GM19193 (cell line): ENCODE data around the gene CD40.

Experiments used
- POLR2A ChIP-seq: IDR thresholded peaks from 4 replicates; pipeline ENCODE4 v1.6.1; 2011; ENCODE audit not compliant: insufficient read depth, insufficient read length; ENCODE audit errors: extremely low read depth

CD40 gene

DNA sequence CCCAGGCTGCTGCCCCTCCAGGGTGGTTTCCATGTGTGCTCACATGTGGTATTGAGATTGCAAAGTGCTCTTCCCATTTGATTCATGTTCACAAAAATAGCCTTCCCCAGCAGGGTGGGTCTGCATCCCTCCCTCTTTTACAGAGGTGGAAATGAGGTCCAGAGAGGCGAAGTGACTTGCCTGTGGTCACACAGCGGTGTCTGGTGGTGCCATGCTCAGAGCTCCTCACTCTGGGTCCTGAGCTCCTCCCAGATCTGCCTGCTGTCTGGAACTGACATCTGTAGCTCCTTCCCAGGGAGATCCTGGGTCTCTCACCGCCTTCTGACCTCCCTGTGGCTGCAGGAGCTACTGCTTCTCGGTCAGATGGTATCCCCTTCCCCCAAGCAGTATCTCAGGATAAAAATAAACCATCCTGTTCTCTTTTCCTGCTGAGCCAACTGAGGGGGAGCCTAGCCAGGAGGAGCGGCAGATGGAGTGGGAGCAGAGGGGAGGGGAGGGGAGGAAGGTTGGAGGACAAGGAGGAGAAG is 11.9 kb downstream of the CD40 start:
- peak; percentile 70 for TF ChIP-seq POLR2A

DNA sequence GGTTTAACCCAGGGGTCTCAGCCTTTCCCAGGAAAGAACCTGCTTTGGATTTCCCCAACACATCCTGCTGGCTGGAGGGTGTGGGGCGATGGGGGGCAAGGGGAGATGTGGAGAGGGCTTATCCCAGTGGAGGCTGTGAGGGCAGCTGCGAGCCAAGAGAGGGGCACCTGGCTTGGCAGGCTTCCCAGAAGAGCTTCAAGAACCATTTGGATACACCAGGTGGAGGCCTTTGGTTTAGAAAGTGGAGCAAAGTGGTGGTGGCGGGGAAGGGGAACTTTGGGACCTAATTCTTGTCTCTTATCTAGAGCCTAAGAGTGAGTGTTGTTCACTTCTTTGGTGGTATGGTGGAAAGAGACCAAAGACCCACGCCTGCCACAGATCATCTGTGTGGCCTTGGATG is 12.4 kb downstream of the CD40 start:
- TF ChIP-seq POLR2A: no peak

- TF ChIP-seq POLR2A: no peak
Observed at GRCh38 chr20:46131396-46131795, 13.3 kb downstream of the CD40 start.

DNA sequence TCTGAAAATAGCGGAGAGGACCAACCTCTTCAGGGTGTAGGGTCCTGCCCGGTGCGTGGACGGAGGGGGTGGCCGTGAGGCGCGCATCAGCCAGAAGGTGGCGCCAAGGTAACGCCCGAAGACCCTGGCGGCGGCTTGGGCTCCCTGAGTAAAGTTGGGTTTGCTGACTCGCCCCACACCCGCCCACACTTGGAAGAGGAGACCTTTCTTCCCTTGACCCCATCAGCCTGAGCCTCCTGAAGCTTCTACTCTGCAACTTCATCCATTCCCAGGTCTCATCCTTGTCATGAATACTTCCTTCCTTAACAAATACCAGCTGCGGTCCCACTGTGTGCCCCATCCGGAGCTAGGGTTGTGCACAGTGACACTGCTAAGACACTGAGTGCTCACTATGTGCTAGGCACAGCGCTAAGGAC is 14.6 kb downstream of the CD40 start:
- TF ChIP-seq POLR2A: no peak

DNA sequence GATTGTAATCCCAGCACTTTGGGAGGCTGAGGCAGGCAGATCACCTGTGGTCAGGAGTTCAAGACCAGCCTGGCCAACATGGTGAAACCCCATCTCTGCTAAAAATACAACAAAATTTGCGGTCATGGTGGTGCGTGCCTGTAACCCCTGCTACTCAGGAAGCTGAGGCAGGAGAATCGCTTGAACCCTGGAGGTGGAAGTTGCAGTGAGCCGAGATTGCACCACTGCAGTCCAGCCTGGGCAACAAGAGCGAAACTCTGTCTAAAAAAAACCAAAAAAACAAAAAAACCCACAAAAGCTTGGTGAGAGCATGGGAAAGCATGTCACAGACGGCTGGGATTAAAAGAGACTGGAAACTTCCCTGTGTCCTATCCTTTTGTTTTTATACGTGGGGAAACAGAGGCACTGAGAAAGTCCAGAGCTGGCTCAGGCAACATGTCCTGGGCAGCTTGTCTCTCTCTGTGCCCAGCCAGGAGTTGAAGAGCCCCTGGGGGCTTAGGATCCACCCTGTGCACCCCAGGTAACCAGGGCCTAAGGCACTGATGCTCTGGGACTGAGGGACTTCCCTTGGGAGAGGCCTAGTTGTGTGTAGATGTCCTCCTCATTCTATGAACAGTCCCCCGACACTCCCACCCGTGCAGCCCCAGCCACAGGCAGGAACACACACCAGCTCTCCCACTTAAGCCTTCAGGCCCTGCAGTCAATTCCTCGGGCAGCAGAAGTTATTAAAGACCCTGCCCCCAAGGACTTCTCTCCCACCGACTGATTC is 16.0 kb downstream of the CD40 start:
- TF ChIP-seq POLR2A: no peak

DNA sequence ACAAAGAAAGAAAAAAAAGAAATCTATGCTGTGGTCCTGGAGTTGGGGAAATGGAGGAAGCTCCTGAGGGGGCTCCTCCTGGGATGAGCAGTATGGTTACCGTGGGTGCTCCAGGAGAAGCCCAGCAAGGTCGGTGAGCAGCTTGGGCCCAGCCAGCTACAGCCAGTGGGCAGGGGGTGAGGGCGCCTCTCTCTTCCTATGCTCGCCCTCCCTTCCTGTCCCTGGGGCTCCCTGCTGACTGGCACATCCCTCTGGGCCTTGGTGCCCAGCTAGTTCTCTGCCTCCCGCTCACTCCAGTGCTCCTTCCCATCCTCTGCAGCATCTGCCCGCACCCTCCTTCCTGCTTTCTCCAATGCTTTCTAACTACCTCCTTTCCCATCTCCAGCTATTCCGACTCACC is 16.6 kb downstream of the CD40 start:
- no peak for TF ChIP-seq POLR2A

GRCh38 chr20:46135856-46136633 is 17.9 kb downstream of the CD40 start:
- no peak for TF ChIP-seq POLR2A

- no peak for TF ChIP-seq POLR2A
Observed at GRCh38 chr20:46137816-46138215, 19.7 kb downstream of the CD40 start.

GRCh38 chr20:46139266-46139889 is 21.3 kb downstream of the CD40 start:
- no peak for TF ChIP-seq POLR2A

- TF ChIP-seq POLR2A: no peak
Observed at GRCh38 chr20:46139908-46140482, 21.9 kb downstream of the CD40 start.

GRCh38 chr20:46142124-46142523 is 24.0 kb downstream of the CD40 start:
- no peak for TF ChIP-seq POLR2A

DNA sequence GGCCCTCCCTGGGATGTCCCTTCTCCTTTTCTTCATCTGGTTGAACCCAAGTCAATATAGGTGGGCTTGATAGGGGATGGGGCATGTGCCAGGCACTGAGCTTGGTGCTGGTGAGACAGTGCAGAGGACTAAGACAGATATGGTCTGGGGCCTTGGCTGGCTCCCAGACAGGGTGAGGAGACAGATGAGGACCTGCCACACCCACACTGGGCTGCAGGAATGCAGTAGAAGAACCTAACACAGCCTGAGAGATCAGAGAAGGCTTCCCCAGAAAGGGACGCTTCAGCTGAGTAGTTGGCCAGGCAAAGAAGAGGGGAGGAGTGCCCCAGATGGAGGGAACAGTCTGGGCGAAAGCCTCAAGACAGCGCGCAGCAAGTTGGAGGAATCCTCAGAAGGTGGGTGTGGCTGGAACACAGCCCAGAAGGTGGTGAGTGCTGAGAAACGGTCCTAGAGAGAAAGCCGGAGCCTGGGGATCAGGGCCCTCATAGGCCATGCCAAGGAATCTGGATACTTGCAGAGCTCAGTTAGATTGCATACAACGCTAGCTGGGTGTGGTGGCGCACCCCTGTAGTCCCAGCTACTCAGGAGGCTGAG is 26.4 kb downstream of the CD40 start:
- TF ChIP-seq POLR2A: no peak

DNA sequence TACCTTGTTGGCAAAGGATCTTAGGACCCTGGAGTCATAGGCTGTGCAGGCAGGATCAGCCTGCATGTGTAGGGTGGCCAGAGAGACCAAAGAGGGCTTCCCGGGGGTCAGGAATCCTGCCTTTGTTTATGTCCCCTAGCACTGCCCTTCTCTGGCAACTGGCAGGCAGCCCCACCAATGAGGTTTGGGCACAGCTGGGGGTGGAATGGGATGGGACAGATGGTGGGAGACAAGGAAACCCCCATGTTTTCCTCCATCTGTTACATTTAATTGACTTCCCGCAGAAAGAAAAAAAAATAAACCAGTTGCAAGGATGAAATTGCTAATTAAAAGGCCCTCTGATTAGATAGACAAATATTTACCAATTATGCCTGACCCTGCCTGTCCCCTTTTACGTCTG is 27.6 kb downstream of the CD40 start:
- TF ChIP-seq POLR2A: no peak

DNA sequence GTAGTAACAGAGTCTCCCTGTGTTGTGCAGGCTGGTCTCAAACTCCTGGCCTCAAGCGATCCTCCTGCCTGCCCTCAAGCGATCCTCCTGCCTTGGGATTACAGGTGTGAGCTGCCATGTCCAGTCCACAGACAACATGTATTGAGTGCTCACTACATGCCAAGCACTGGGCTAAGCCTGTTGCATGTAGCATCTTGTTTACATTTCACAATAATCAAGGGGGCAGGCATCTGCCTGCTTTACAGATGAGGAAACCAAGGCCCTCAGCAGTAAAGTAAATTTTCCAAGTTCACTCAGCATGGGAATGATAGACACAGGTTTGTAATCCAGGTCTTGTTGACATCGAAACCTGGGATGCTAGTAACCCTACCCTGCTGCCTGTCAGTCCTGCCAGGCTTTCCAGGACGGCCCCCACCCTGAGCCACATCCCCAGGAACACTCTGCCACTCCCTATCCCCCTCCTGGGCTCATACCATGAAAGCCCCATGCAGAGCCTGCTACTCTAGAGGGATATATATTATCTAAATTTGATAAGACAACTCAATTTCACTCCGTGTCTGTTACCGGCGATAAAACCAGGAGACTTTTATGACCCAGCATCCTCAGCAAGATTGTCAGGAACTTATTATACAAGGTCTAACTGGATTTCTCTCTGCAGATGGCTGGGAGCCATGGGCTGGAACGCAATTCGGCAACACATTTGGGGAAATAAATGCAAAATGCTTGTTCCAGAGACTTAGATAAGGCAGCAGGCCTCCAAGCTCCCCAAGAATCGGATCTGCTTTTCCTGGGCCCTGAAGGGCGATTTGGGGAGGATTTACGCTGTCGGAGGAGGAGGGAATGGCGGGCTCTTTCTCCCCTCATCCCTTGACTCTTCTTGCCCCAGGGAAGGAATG is 30.4 kb downstream of the CD40 start:
- no peak for TF ChIP-seq POLR2A

DNA sequence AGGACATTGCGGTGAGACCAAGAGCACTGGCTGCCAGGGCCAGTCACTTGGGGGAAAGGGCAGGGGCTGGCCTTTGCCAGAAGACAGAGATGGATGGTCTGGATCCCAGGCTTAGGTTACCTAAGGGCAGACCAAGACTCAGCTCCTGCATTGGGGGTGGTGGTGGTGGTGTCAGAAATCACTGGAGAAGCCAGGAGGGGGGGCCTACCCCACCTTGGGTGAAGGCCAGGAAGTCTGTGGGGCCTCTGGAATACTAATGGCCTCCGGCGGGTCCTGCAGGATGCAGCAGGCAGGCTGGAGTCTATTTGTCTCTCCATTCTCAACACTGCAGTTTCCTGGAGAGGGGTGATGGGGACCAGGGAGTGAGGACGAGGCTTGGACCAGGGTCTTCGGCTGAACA is 32.8 kb downstream of the CD40 start:
- TF ChIP-seq POLR2A: no peak

DNA sequence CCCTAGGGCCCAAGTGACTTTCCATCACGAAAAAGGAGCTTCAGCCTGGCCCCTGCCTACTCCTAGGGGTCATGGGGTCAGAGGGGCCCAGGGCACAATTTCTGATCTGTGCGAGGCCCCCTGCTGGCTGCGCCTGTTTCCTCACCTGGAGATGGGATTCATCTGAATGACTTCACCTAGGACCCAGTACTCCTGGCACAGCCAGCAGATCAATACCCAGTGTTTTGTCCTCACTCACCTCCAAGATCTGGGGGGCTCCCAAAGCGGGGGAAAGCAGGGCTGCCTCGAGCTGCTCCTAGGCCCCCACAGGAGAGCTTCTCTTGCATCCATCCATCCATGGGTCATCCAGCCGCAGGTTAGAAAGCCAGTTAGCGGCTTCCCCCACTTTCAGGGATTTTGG is 33.8 kb downstream of the CD40 start:
- TF ChIP-seq POLR2A: no peak
